HCT116 (cell line): ENCODE results near the gene LCP1. TPM values are rescaled to one million over a fixed set of nuclear protein-coding genes. Genes with fewer than 3 reads are reported as not detected.

Experiments used
- ATAC-seq: fragments of 200-7000 bp; cut with Tn5 transposase; 2 replicates; pipeline ENCODE4 v1.9.1; 2020; ENCODE audit warnings: mild to moderate bottlenecking, moderate library complexity
- BruUV-seq: library from RNA; stranded (reverse); fragments of 400-500 nt; replicated peaks from 2 replicates; lab custom pipeline; 2021; lab: Mats Ljungman, UMichigan
- CTCF ChIA-PET: fragments of 300-600 bp; sonication (Branson Sonifier 250); formaldehyde crosslinking; loops from one replicate; lab custom pipeline; 2021; ENCODE audit warnings: antibody characterized with exemption; lab: Charles Lee
- POLR2A ChIA-PET: fragments of 300-600, 350-600 bp; sonication (Branson Sonifier 250); formaldehyde crosslinking; loops from one replicate; lab custom pipeline; 2021; ENCODE audit warnings: antibody characterized with exemption; lab: Charles Lee
- RAD21 ChIA-PET, 2 experiments: fragments of 300-600 bp; sonication (Branson Sonifier 250); formaldehyde crosslinking; loops; one replicate each; lab custom pipeline; 2023; ENCODE audit warnings: low total read pairs in 2 of 2; ENCODE audit not compliant: uncharacterized antibody in 2 of 2, unreplicated experiment in 2 of 2, low non-redundant PET in 1 of 2; lab: Charles Lee
- DNase-seq: peaks from one replicate; pipeline ENCODE4 v3.0.0-alpha.2; 2010; ENCODE audit warnings: low read depth, low spot score
- H2AFZ ChIP-seq: fragments of 200-600 bp; shearing (Covaris generic), sonication (generic); 2 replicates; pipeline ENCODE4 v1.6.1; 2017; ENCODE audit warnings: low read depth, mixed run types, mixed read lengths, antibody characterized with exemption, low read length; ENCODE audit not compliant: poor library complexity, severe bottlenecking
- H3K27ac ChIP-seq: 2 replicates; pipeline ENCODE4 v1.5.1; 2012; ENCODE audit warnings: low read depth, low read length
- H3K27me3 ChIP-seq: fragments of 200-600 bp; sonication (generic); 2 replicates; pipeline ENCODE4 v1.6.1; 2016; ENCODE audit warnings: mixed run types, low read length, mixed read lengths; ENCODE audit not compliant: insufficient read depth
- H3K36me3 ChIP-seq, 2 experiments: fragments of 200-500 bp in 1 of 2; fragments of 200-600 bp in 1 of 2; sonication (Bioruptor generic) in 1 of 2; sonication (generic) in 1 of 2; 2 replicates each; pipeline versions ENCODE4 v1.5.1 to v1.6.1; 2014 to 2016; ENCODE audit warnings: low read length in 2 of 2, inconsistent platforms in 1 of 2, mixed read lengths in 1 of 2, mixed run types in 1 of 2; ENCODE audit not compliant: insufficient read depth in 2 of 2, control insufficient read depth in 1 of 2
- H3K4me1 ChIP-seq, 2 experiments: fragments of 200-600 bp in 1 of 2; sonication (generic) in 1 of 2; 2 replicates each; pipeline versions ENCODE4 v1.5.1 to v1.6.1; 2012 to 2017; ENCODE audit warnings: low read length in 2 of 2, inconsistent platforms in 1 of 2, mild to moderate bottlenecking in 1 of 2, mixed read lengths in 1 of 2, mixed run types in 1 of 2, moderate library complexity in 1 of 2; ENCODE audit not compliant: insufficient read depth in 2 of 2, control insufficient read depth in 1 of 2
- H3K4me2 ChIP-seq: fragments of 200-600 bp; sonication (generic); 2 replicates; pipeline ENCODE4 v1.6.1; 2017; ENCODE audit warnings: mixed run types, low read length, mixed read lengths
- H3K4me3 ChIP-seq, 2 experiments: fragments of 200-600 bp in 1 of 2; sonication (generic) in 1 of 2; replicated peaks in 1 of 2; 2 replicates each; pipeline ENCODE4 v1.5.1; 2011 to 2016; ENCODE audit warnings: low read length in 2 of 2, control low read depth in 1 of 2, low read depth in 1 of 2, mild to moderate bottlenecking in 1 of 2, mixed read lengths in 1 of 2, mixed run types in 1 of 2
- H3K79me2 ChIP-seq: fragments of 200-600 bp; sonication (generic); 2 replicates; pipeline ENCODE4 v1.6.1; 2017; ENCODE audit warnings: mild to moderate bottlenecking, mixed run types, low read length, moderate library complexity, mixed read lengths; ENCODE audit not compliant: insufficient read depth
- H3K9ac ChIP-seq: fragments of 200-600 bp; sonication (generic); 2 replicates; pipeline ENCODE4 v1.6.1; 2016; ENCODE audit warnings: low read length, mixed read lengths
- H3K9me2 ChIP-seq: fragments of 200-600 bp; sonication (generic), shearing (Covaris generic); 2 replicates; pipeline ENCODE4 v1.6.1; 2017; ENCODE audit warnings: mixed run types, mild to moderate bottlenecking, moderate library complexity; ENCODE audit not compliant: insufficient read depth
- H3K9me3 ChIP-seq, 2 experiments: fragments of 200-500 bp in 1 of 2; fragments of 200-600 bp in 1 of 2; sonication (Bioruptor generic) in 1 of 2; sonication (generic) in 1 of 2; 2 replicates each; pipeline ENCODE4 v1.6.1; 2014 to 2017; ENCODE audit warnings: low read length in 2 of 2, mixed read lengths in 2 of 2, inconsistent platforms in 1 of 2, low read depth in 1 of 2, mild to moderate bottlenecking in 1 of 2, mixed run types in 1 of 2, moderate library complexity in 1 of 2; ENCODE audit not compliant: control insufficient read depth in 1 of 2, insufficient read depth in 1 of 2
- H4K20me1 ChIP-seq: fragments of 200-600 bp; sonication (generic), shearing (Covaris generic); 2 replicates; pipeline ENCODE4 v1.6.1; 2017; ENCODE audit warnings: mixed run types, mild to moderate bottlenecking, moderate library complexity; ENCODE audit not compliant: insufficient read depth
- CEBPB ChIP-seq: IDR thresholded peaks from 2 replicates; pipeline ENCODE4 v1.6.1; 2012; ENCODE audit warnings: low read depth
- ELF1 ChIP-seq: IDR thresholded peaks from 2 replicates; pipeline ENCODE4 v1.6.1; 2012; ENCODE audit warnings: low read depth, borderline replicate concordance
- JUND ChIP-seq: IDR thresholded peaks from 2 replicates; pipeline ENCODE4 v1.6.1; 2012
- POLR2A ChIP-seq: IDR thresholded peaks from 2 replicates; pipeline ENCODE4 v1.7.0; 2011; ENCODE audit warnings: borderline replicate concordance; ENCODE audit not compliant: insufficient read depth, insufficient read length; ENCODE audit errors: extremely low read depth
- POLR2AphosphoS5 ChIP-seq: IDR thresholded peaks from 2 replicates; pipeline ENCODE4 v1.6.1; 2011; ENCODE audit warnings: mild to moderate bottlenecking, low read depth, low read length, moderate library complexity
- RAD21 ChIP-seq: IDR thresholded peaks from 2 replicates; pipeline ENCODE4 v1.6.1; 2012; ENCODE audit warnings: low read depth, mild to moderate bottlenecking
- SP1 ChIP-seq: IDR thresholded peaks from 2 replicates; pipeline ENCODE4 v1.6.1; 2012; ENCODE audit warnings: low read depth
- ZBTB33 ChIP-seq: IDR thresholded peaks from 2 replicates; pipeline ENCODE4 v1.6.1; 2011; ENCODE audit warnings: mild to moderate bottlenecking, low read length, moderate library complexity; ENCODE audit not compliant: insufficient replicate concordance; ENCODE audit errors: extremely low read depth
- ZFX ChIP-seq: fragments of 450-650 bp; IDR thresholded peaks from 2 replicates; pipeline ENCODE4 v1.6.1; 2017
- ZNF274 ChIP-seq: fragments of 200-500 bp; sonication (Bioruptor generic); IDR thresholded peaks from 2 replicates; pipeline ENCODE4 v1.6.1; 2014; ENCODE audit warnings: mild to moderate bottlenecking, low read depth, low read length, inconsistent platforms
- intact Hi-C: fragments of 100-400 bp; cut with micrococcal nuclease; formaldehyde crosslinking; loops from 2 replicates; pipeline ENCODE4 v1.10.0; 2022
- total RNA-seq: library from RNA; stranded (reverse); gene quantifications from one replicate; pipeline ENCODE4 v1.2.1, GENCODE V29; 2021; ENCODE audit not compliant: unreplicated experiment
- TF ChIP-seq, protein P1 (sequence below), 3 experiments: fragments of 200-600 bp in 1 of 3; sonication (generic) in 1 of 3; IDR thresholded peaks in 2 of 3; conservative IDR thresholded peaks in 1 of 3; 2 replicates each; pipeline ENCODE4 v1.5.1; 2012 to 2017; ENCODE audit warnings: low read depth in 2 of 3, low read length in 2 of 3, antibody characterized with exemption in 1 of 3, borderline replicate concordance in 1 of 3, control low read depth in 1 of 3, mild to moderate bottlenecking in 1 of 3, mixed read lengths in 1 of 3, mixed run types in 1 of 3, moderate library complexity in 1 of 3; ENCODE audit not compliant: insufficient read depth in 1 of 3

Gene LCP1
- total RNA-seq, 1 experiment from 2014 or later = 2.2 TPM

DNA sequence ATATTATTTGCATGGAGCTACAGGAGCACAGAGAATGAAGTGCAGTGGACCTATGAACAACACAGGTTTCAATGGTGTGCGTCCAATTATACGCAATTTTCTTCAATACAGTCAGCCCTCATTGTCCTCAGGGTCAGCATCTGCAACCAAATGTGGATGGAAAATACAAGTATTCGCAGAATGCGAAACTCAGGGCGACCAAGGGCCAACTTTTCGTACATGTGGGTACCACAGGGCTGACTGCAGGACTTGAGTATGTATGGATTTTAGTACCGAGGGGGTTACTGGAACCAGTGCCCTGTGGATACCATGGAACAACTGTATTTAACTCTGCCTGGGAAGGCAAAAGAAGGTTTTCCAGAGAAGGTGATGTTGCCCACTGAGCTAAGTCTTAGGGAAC is 10.2 kb downstream of the LCP1 start:
- no peak overlapping the region for H2AFZ ChIP-seq
- ChIA-PET POLR2A (no interaction called here), CTCF (interaction anchor here (2.8 kb wide), 1 partner anchor 12 kb away, joined by 12 read pairs; no protein-coding TSS in a partner anchor), RAD21 (no interaction called here)
- ATAC-seq (no peak), DNase-seq (no peak)
- H3K27me3 ChIP-seq = peaks cover 15% of the 10 kb centered on the region; the same call in 1 of the 2 replicates
- H3K4me2 ChIP-seq = no peak overlapping the region
- BruUV-seq = no TSS peak
- H3K79me2 ChIP-seq = no peaks in the 10 kb centered on the region
- no peak overlapping the region for H3K4me3 ChIP-seq
- no peaks in the 10 kb centered on the region for H4K20me1 ChIP-seq
- TF ChIP-seq ZNF274 = no peak
- no peak for TF ChIP-seq ELF1
- no peak for TF ChIP-seq CEBPB
- no peak for TF ChIP-seq POLR2A
- TF ChIP-seq JUND = no peak
- TF ChIP-seq SP1 = no peak
- TF ChIP-seq ZFX = no peak
- TF ChIP-seq, protein P1, sequence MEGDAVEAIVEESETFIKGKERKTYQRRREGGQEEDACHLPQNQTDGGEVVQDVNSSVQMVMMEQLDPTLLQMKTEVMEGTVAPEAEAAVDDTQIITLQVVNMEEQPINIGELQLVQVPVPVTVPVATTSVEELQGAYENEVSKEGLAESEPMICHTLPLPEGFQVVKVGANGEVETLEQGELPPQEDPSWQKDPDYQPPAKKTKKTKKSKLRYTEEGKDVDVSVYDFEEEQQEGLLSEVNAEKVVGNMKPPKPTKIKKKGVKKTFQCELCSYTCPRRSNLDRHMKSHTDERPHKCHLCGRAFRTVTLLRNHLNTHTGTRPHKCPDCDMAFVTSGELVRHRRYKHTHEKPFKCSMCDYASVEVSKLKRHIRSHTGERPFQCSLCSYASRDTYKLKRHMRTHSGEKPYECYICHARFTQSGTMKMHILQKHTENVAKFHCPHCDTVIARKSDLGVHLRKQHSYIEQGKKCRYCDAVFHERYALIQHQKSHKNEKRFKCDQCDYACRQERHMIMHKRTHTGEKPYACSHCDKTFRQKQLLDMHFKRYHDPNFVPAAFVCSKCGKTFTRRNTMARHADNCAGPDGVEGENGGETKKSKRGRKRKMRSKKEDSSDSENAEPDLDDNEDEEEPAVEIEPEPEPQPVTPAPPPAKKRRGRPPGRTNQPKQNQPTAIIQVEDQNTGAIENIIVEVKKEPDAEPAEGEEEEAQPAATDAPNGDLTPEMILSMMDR (IDR thresholded peaks at IDR 0.05 in 2 of 3, conservative IDR thresholded peaks at IDR 0.05 in 1 of 3; ENCODE audit: borderline replicate concordance in 1 of 3, insufficient read depth in 1 of 3, low read depth in 2 of 3, low read length in 2 of 3) = no peak
- no peak for TF ChIP-seq RAD21
- no peak for TF ChIP-seq ZBTB33
- no peak for TF ChIP-seq POLR2AphosphoS5
- no peaks in the 10 kb centered on the region for H3K36me3 ChIP-seq
- H3K27ac ChIP-seq = no peak overlapping the region
- intact Hi-C loops = no loop called here
- no peaks in the 10 kb centered on the region for H3K9me2 ChIP-seq
- 0 out of 4 replicates have a peak, but pooled peaks cover 0 to 3% of the 10 kb centered on the region in 2 experiments for H3K4me1 ChIP-seq
- no peak overlapping the region for H3K9ac ChIP-seq
- no peaks in the 10 kb centered on the region for H3K9me3 ChIP-seq
